Central memory CD8-positive, alpha-beta T cell (primary cell): Measurements from ENCODE around the gene ANXA7.
"Not testable (repeated sequence)": the region's sequence is repeated elsewhere in the genome, so short reads cannot be mapped to it uniquely, and the experiment has no call there.

Source experiments
- ATAC-seq: fragments of 150-1000 bp; cut with Tn5 transposase; replicated peaks from 2 replicates; pipeline ENCODE4 v1.10.0; 2022; ENCODE audit warnings: mild to moderate bottlenecking, moderate FRiP score, moderate number of reproducible peaks; ENCODE audit not compliant: poor library complexity, severe bottlenecking; ENCODE audit errors: extremely low read depth
- DNase-seq, 2 donors: peaks; one replicate each; pipeline ENCODE4 v3.0.0; 2021; ENCODE audit warnings: low spot score in 2 of 2
- H3K27ac Mint-ChIP-seq: one replicate; pipeline ENCODE4 v1.8.0; 2022; ENCODE audit warnings: low read depth, mild to moderate bottlenecking, moderate library complexity, mixed read lengths
- H3K27me3 Mint-ChIP-seq: one replicate; pipeline ENCODE4 v1.8.0; 2022; ENCODE audit warnings: mixed read lengths
- H3K36me3 Mint-ChIP-seq: one replicate; pipeline ENCODE4 v1.8.0; 2022; ENCODE audit warnings: mild to moderate bottlenecking, moderate library complexity, mixed read lengths; ENCODE audit not compliant: insufficient read depth
- H3K4me1 Mint-ChIP-seq: one replicate; pipeline ENCODE4 v1.8.0; 2022; ENCODE audit warnings: mixed read lengths
- H3K4me3 Mint-ChIP-seq: one replicate; pipeline ENCODE4 v1.8.0; 2022; ENCODE audit warnings: mild to moderate bottlenecking, moderate library complexity, mixed read lengths
- H3K9me3 Mint-ChIP-seq: one replicate; pipeline ENCODE4 v1.8.0; 2022; ENCODE audit warnings: mixed read lengths

ANXA7 gene

GRCh38 chr10:73401636-73402035, 12.2 kb downstream of the ANXA7 start:
- no peak for ATAC-seq
- Mint-ChIP-seq H3K27ac (no peak overlapping the region), H3K9me3 (no peaks in the 10 kb centered on the region), H3K27me3 (no peaks in the 10 kb centered on the region), H3K4me1 (peaks cover 32% of the 10 kb centered on the region), H3K4me3 (no peak overlapping the region), H3K36me3 (peaks cover 18% of the 10 kb centered on the region)
- no peak for DNase-seq

GRCh38 chr10:73399063-73399462, 14.8 kb downstream of the ANXA7 start:
- DNase-seq (no peak), ATAC-seq (no peak)
- Mint-ChIP-seq H3K27ac (no peak overlapping the region), H3K9me3 (no peaks in the 10 kb centered on the region), H3K4me1 (peaks cover 18% of the 10 kb centered on the region), H3K4me3 (no peak overlapping the region), H3K27me3 (no peaks in the 10 kb centered on the region), H3K36me3 (peaks cover 29% of the 10 kb centered on the region)

- H3K36me3 Mint-ChIP-seq, result peaks cover 32% of the 10 kb centered on the region
- H3K9me3 Mint-ChIP-seq, result no peaks in the 10 kb centered on the region
- no peaks in the 10 kb centered on the region for H3K27me3 Mint-ChIP-seq
- peaks cover 11% of the 10 kb centered on the region for H3K4me1 Mint-ChIP-seq
- no peak for DNase-seq
- no peak overlapping the region for H3K4me3 Mint-ChIP-seq
- no peak for ATAC-seq
- H3K27ac Mint-ChIP-seq, result no peak overlapping the region
These were observed 15.8 kb downstream of the ANXA7 start for GRCh38 chr10:73398024-73398423.

- not testable (repeated sequence) for DNase-seq, ATAC-seq, H3K9me3 Mint-ChIP-seq, H3K27ac Mint-ChIP-seq, H3K27me3 Mint-ChIP-seq, H3K4me3 Mint-ChIP-seq, H3K4me1 Mint-ChIP-seq
- peaks cover 54% of the 10 kb centered on the region for H3K36me3 Mint-ChIP-seq
These were observed 19.5 kb downstream of the ANXA7 start for GRCh38 chr10:73394325-73394724.

DNA sequence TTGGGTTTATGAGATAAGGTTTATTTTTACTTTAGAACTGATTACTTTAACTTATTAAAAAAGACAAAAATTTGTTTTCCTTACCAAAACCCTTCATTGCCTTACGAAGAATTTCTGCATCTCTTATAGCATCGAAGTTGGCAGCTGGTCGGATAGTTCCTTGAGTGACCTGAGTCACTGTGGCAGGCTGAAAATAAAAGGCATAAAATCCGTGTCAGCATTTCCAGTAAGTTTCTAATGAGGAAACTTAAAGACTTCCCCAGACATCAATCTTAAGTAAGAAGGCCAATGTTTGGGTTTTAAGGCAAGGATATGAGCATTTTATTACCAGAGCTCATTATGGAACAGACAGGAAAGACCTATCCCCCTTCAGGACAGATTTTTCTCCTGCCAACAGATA, 25.6 kb downstream of the ANXA7 start:
- H3K27ac Mint-ChIP-seq, result no peak overlapping the region
- DNase-seq (no peak), ATAC-seq (no peak)
- peaks cover 79% of the 10 kb centered on the region for H3K36me3 Mint-ChIP-seq
- H3K27me3 Mint-ChIP-seq, result no peaks in the 10 kb centered on the region
- H3K9me3 Mint-ChIP-seq, result no peaks in the 10 kb centered on the region
- no peak overlapping the region for H3K4me3 Mint-ChIP-seq
- peaks cover 9% of the 10 kb centered on the region for H3K4me1 Mint-ChIP-seq

DNA sequence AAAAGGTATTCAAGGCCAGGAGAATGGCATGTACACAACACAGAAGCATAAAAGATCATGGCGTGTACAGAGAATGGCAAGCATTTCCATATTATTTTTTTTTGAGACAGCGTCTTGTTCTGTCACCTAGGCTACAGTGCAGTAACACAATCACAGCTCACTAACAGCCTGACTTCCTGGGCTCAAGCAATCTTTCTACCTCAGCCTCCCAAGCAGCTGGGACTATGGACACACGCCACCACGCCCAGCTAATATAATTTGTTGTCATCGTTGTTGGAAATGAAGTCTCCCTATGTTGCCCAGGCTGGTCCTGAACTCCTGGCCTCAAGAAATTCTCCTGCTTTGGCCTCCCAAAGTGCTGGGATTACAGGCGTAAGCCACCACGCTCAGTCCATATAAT, 27.3 kb downstream of the ANXA7 start:
- no peaks in the 10 kb centered on the region for H3K27me3 Mint-ChIP-seq
- H3K4me3 Mint-ChIP-seq, result no peak overlapping the region
- H3K36me3 Mint-ChIP-seq, result peaks cover 79% of the 10 kb centered on the region
- ATAC-seq (no peak), DNase-seq (no peak)
- no peak overlapping the region for H3K27ac Mint-ChIP-seq
- peaks cover 5% of the 10 kb centered on the region for H3K4me1 Mint-ChIP-seq
- no peaks in the 10 kb centered on the region for H3K9me3 Mint-ChIP-seq

DNA sequence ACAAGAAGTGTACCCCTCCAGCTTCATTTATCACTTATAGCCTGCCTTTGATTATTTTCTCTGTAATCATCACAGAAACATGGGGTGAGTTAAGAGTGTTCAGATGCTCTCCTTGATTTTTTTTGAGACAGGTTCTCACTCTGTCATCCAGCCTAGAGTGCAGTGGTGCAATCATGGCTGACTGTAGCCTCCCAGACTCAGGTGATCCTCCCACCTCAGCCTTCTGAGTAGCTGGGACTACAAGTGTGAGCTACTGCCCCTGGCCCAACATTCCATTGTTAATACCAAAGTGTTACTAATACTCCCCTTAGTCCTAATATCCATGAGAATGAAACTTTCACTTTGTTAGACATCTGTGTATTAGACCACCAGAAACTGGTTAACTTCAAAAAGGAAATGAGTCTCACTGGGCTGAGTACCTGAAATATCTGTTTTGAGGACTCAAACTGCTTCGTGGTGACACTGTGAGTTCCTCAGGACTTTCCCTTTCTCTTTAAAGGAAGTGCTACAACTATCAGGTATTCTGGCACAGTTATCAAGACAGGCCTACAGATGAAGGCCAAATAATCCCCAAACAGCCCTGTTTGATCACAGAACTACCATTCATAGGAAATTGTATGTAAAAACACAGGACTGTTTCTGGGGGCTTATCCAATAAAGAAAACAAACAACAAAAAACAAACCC, 34.7 kb downstream of the ANXA7 start:
- Mint-ChIP-seq H3K27me3 (no peaks in the 10 kb centered on the region), H3K27ac (no peak overlapping the region), H3K4me3 (no peak overlapping the region), H3K4me1 (peaks cover 7% of the 10 kb centered on the region), H3K36me3 (peaks cover 71% of the 10 kb centered on the region), H3K9me3 (no peaks in the 10 kb centered on the region)
- no peak for DNase-seq
- ATAC-seq, result peak; percentile 43

GRCh38 chr10:73376679-73377078, 37.2 kb downstream of the ANXA7 start:
- H3K4me1 Mint-ChIP-seq, result peaks cover 7% of the 10 kb centered on the region

GRCh38 chr10:73368238-73368637, 45.6 kb downstream of the ANXA7 start:
- Mint-ChIP-seq H3K27me3 (no peaks in the 10 kb centered on the region), H3K4me3 (no peak overlapping the region), H3K27ac (no peak overlapping the region), H3K36me3 (peaks cover 24% of the 10 kb centered on the region), H3K4me1 (no peaks in the 10 kb centered on the region), H3K9me3 (no peaks in the 10 kb centered on the region)
- ATAC-seq (no peak), DNase-seq (no peak)

More at GRCh38 chr10:73376679-73377078, 37.2 kb downstream of the ANXA7 start:
- DNase-seq, result no peak
- Mint-ChIP-seq H3K36me3 (peaks cover 56% of the 10 kb centered on the region), H3K27ac (no peak overlapping the region), H3K27me3 (no peaks in the 10 kb centered on the region), H3K4me3 (no peak overlapping the region), H3K9me3 (no peaks in the 10 kb centered on the region)
- no peak for ATAC-seq

- Mint-ChIP-seq H3K27ac (no peak overlapping the region), H3K4me1 (no peaks in the 10 kb centered on the region), H3K36me3 (peaks cover 25% of the 10 kb centered on the region), H3K27me3 (no peaks in the 10 kb centered on the region), H3K9me3 (no peaks in the 10 kb centered on the region), H3K4me3 (no peak overlapping the region)
- DNase-seq, result no peak
- ATAC-seq, result no peak
These were observed 47.2 kb downstream of the ANXA7 start for GRCh38 chr10:73366381-73367298.

GRCh38 chr10:73364964-73365363, 48.9 kb downstream of the ANXA7 start:
- no peak overlapping the region for H3K4me3 Mint-ChIP-seq
- no peaks in the 10 kb centered on the region for H3K27me3 Mint-ChIP-seq
- no peaks in the 10 kb centered on the region for H3K4me1 Mint-ChIP-seq
- H3K9me3 Mint-ChIP-seq, result no peaks in the 10 kb centered on the region
- H3K36me3 Mint-ChIP-seq, result peaks cover 18% of the 10 kb centered on the region
- no peak overlapping the region for H3K27ac Mint-ChIP-seq
- DNase-seq (no peak), ATAC-seq (no peak)

DNA sequence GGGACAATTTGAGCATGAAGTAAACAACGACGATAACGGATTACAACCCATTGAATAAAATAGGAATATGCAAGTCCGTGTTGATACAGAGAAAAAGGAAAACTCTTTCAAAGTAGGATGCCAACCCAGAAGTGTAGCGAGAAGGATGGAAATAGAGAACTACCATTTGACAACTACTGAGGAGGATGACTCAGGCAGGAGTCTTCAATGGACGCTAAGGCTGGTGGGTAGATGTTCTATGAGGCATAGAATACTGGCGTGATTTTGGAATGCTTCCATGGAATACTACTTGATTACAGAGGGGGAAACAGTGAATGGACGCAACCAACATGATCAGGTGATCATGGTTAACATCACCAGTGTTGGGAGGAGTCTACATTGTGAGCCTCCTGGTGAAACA, 54.4 kb downstream of the ANXA7 start:
- H3K27ac Mint-ChIP-seq, result no peak overlapping the region
- H3K4me3 Mint-ChIP-seq, result no peak overlapping the region
- ATAC-seq (no peak), DNase-seq (no peak)
- H3K4me1 Mint-ChIP-seq, result peaks cover 14% of the 10 kb centered on the region
- peaks cover 9% of the 10 kb centered on the region for H3K36me3 Mint-ChIP-seq
- H3K9me3 Mint-ChIP-seq, result no peaks in the 10 kb centered on the region
- no peaks in the 10 kb centered on the region for H3K27me3 Mint-ChIP-seq
